ENCODE data around the gene PLA2G3.

Gene PLA2G3

GRCh38 chr22:31095637-31096249 lies 44.6 kb downstream of the PLA2G3 start:
- DNase-seq (ENCODE audit: low read depth): no peak
- TF ChIP-seq CTCF (conservative IDR thresholded peaks at IDR 0.05; ENCODE audit: low read depth, low read length): no peak
- H3K4me3 ChIP-seq (ENCODE audit: low read length): no peak overlapping the region

DNA sequence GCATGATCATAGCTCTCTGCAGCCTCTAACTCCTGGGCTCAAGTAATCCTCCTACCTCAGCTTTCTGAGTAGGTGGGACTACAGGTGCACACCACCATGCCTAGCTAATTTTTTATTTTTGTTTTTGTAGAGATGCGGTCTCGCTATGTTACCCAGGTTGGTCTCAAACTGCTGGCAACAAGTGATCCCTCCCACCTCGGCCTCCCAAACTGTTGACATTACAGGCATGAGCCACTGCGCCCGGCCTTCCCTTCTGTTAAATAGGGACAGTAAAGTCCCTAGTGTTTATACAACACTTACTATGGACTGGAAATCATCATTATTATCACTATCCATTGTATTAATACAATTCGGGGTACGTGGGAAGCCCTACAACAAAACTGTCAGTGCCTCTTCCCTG lies 45.6 kb downstream of the PLA2G3 start:
- no peak for DNase-seq (ENCODE audit: low read depth)
- H3K4me3 ChIP-seq (ENCODE audit: low read length): no peak overlapping the region
- TF ChIP-seq CTCF (conservative IDR thresholded peaks at IDR 0.05; ENCODE audit: low read depth, low read length): no peak

GRCh38 chr22:31094021-31094551 lies 46.2 kb downstream of the PLA2G3 start:
- no peak for TF ChIP-seq CTCF (conservative IDR thresholded peaks at IDR 0.05; ENCODE audit: low read depth, low read length)
- no peak overlapping the region for H3K4me3 ChIP-seq (ENCODE audit: low read length)
- DNase-seq (ENCODE audit: low read depth): no peak

GRCh38 chr22:31093086-31093850 lies 47.0 kb downstream of the PLA2G3 start:
- no peak for DNase-seq (ENCODE audit: low read depth)
- TF ChIP-seq CTCF (conservative IDR thresholded peaks at IDR 0.05; ENCODE audit: low read depth, low read length): no peak

GRCh38 chr22:31092161-31092560 lies 48.1 kb downstream of the PLA2G3 start:
- no peak for DNase-seq (ENCODE audit: low read depth)
- no peak overlapping the region for H3K4me3 ChIP-seq (ENCODE audit: low read length)
- TF ChIP-seq CTCF (conservative IDR thresholded peaks at IDR 0.05; ENCODE audit: low read depth, low read length): no peak

More at GRCh38 chr22:31093086-31093850, 47.0 kb downstream of the PLA2G3 start:
- H3K4me3 ChIP-seq (ENCODE audit: low read length): no peak overlapping the region

GRCh38 chr22:31091106-31091975 lies 49.0 kb downstream of the PLA2G3 start:
- no peak overlapping the region for H3K4me3 ChIP-seq (ENCODE audit: low read length)
- DNase-seq (ENCODE audit: low read depth): no peak
- TF ChIP-seq CTCF (conservative IDR thresholded peaks at IDR 0.05; ENCODE audit: low read depth, low read length): no peak
